Right cardiac atrium (tissue), 5 donors: Measurements from ENCODE around the gene PPP3CB. TPM values are rescaled to one million over a fixed set of nuclear protein-coding genes. Genes with fewer than 3 reads are reported as not detected.
"Not testable (repeated sequence)": the region's sequence is repeated elsewhere in the genome, so short reads cannot be mapped to it uniquely, and the experiment has no call there.

ENCODE experiments used
- ATAC-seq, 2 donors: fragments of 200-7000 bp; cut with Tn5 transposase; one replicate each; pipeline versions ENCODE4 v1.8.0 to v1.9.1; 2020; ENCODE audit warnings: moderate library complexity in 2 of 2, mild to moderate bottlenecking in 1 of 2
- DNase-seq, 3 donors: peaks; one replicate each; pipeline ENCODE4 v3.0.0-alpha.2; 2020
- H3K27ac ChIP-seq: one replicate; pipeline ENCODE4 v1.5.1; 2013; ENCODE audit warnings: mild to moderate bottlenecking, low read length, control low read depth, moderate library complexity
- H3K27me3 ChIP-seq: one replicate; pipeline ENCODE4 v1.6.1; 2013; ENCODE audit not compliant: control insufficient read depth, insufficient read depth
- H3K4me1 ChIP-seq: one replicate; pipeline ENCODE4 v1.6.1; 2013; ENCODE audit warnings: low read length; ENCODE audit not compliant: control insufficient read depth, insufficient read depth
- H3K4me3 ChIP-seq: one replicate; pipeline ENCODE4 v1.5.1; 2013; ENCODE audit warnings: low read length, control low read depth
- H3K9me3 ChIP-seq: one replicate; pipeline ENCODE4 v1.6.1; 2013; ENCODE audit warnings: low read length; ENCODE audit not compliant: control insufficient read depth
- WGBS: extraction: QIAGEN DNeasy Blood & Tissue Kit; methylation state at CpG from one replicate; pipeline ENCODE4 v1.1.7; 2013; 5-methylcytosine and 5-hydroxymethylcytosine counted together
- intact Hi-C, 4 donors: fragments of 100-400 bp; cut with DNase I; formaldehyde crosslinking; loops; one replicate each; pipeline versions ENCODE4 v1.11.0 to v1.14.0; 2022 to 2023
- polyA plus RNA-seq: library from polyadenylated mRNA; stranded (reverse); fragments of 200-250 nt; gene quantifications from one replicate; pipeline ENCODE4 v1.2.3, GENCODE V29; 2013
- total RNA-seq, 4 donors: library from RNA; stranded (reverse); fragmentation: NEBNext Ultra II Directional; extraction: Animal tissue kit (Norgen Biotek cat#: 25700); gene quantifications; one replicate each; pipeline ENCODE4 v1.2.1, GENCODE V29; 2021
- donor health status: healthy with polysubstance abuse.
- donor health status: DM: no; HTN: yes; CAD: no.
- donor health status: DM: no; HTN: no; CAD: no.
- donor health status: DM: no; HTN: yes; CAD: no; lungs with severe emphysema.
- donor health status: DM: yes; HTN: yes; CAD: no.

The PPP3CB gene
- total and polyA plus RNA-seq, 5 donors, result 34.5 to 61.3 (median 56.2) TPM

- H3K4me1 ChIP-seq, result peaks cover 8% of the 10 kb centered on the region
- ATAC-seq (no peak), DNase-seq (no peak)
- H3K4me3 ChIP-seq, result no peak overlapping the region
- 96% methylated on average over 6 of the region's 6 CpGs for WGBS
- H3K9me3 ChIP-seq, result no peaks in the 10 kb centered on the region
- H3K27me3 ChIP-seq, result no peaks in the 10 kb centered on the region
- intact Hi-C loops, result no loop called here
- no peak overlapping the region for H3K27ac ChIP-seq
Measured at GRCh38 chr10:73398024-73398423, 97.8 kb downstream of the PPP3CB start.

DNA sequence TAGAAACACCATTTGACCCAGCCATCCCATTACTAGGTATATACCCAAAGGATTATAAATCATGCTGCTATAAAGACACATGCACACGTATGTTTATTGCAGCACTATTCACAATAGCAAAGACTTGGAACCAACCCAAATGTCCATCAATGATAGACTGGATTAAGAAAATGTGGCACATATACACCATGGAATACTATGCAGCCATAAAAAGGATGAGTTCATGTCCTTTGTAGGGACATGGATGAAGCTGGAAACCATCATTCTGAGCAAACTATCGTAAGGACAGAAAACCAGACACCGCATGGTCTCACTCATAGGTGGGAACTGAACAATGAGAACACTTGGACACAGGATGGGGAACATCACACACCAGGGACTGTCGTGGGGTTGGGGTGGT lies 101.5 kb downstream of the PPP3CB start:
- 98% methylated on average over 3 of the region's 4 CpGs for WGBS
- intact Hi-C loops, H3K27ac ChIP-seq, H3K27me3 ChIP-seq, H3K9me3 ChIP-seq, H3K4me3 ChIP-seq, DNase-seq, ATAC-seq, H3K4me1 ChIP-seq: not testable (repeated sequence)

- Histone ChIP-seq H3K27ac (no peak overlapping the region), H3K9me3 (no peaks in the 10 kb centered on the region), H3K27me3 (no peaks in the 10 kb centered on the region), H3K4me1 (no peaks in the 10 kb centered on the region), H3K4me3 (no peak overlapping the region)
- 85% methylated on average over 4 of the region's 4 CpGs for WGBS
- ATAC-seq (no peak), DNase-seq (no peak)
- intact Hi-C loops, result no loop called here
Measured at GRCh38 chr10:73388228-73388627, 107.6 kb downstream of the PPP3CB start.

DNA sequence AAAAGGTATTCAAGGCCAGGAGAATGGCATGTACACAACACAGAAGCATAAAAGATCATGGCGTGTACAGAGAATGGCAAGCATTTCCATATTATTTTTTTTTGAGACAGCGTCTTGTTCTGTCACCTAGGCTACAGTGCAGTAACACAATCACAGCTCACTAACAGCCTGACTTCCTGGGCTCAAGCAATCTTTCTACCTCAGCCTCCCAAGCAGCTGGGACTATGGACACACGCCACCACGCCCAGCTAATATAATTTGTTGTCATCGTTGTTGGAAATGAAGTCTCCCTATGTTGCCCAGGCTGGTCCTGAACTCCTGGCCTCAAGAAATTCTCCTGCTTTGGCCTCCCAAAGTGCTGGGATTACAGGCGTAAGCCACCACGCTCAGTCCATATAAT lies 109.2 kb downstream of the PPP3CB start:
- WGBS, result 98% methylated on average over 7 of the region's 7 CpGs
- ATAC-seq (no peak), DNase-seq (no peak)
- Histone ChIP-seq H3K4me3 (no peak overlapping the region), H3K4me1 (no peaks in the 10 kb centered on the region), H3K27me3 (no peaks in the 10 kb centered on the region), H3K9me3 (no peaks in the 10 kb centered on the region), H3K27ac (no peak overlapping the region)
- intact Hi-C loops, result no loop called here

Other genes with a start within 250 kb of the PPP3CB start
- gene DNAJC9, start 248.8 kb downstream of the PPP3CB start, total RNA-seq, result 10 to 100 TPM in 2 of 4 donors, 1 to 10 TPM in 2; 7.9 to 10.6 (median 10.2) TPM
- gene DNAJC9, start 248.8 kb downstream of the PPP3CB start, polyA plus RNA-seq, result 6.5 TPM
- 10 to 100 TPM; 66.9 to 85.1 (median 79.3) TPM for gene MRPS16, start 243.4 kb downstream of the PPP3CB start, total RNA-seq
- 80.0 TPM for gene MRPS16, start 243.4 kb downstream of the PPP3CB start, polyA plus RNA-seq
- 1 to 10 TPM; 1.6 to 2.3 (median 1.9) TPM for gene CFAP70, start 137.2 kb downstream of the PPP3CB start, total RNA-seq
- 1.2 TPM for gene CFAP70, start 137.2 kb downstream of the PPP3CB start, polyA plus RNA-seq
- 100 to 1,000 TPM in 3 of 4 donors, 10 to 100 TPM in 1; 98.4 to 122 (median 113) TPM for gene ANXA7, start 82.0 kb downstream of the PPP3CB start, total RNA-seq
- 78.6 TPM for gene ANXA7, start 82.0 kb downstream of the PPP3CB start, polyA plus RNA-seq
- 1 to 10 TPM; 1.1 to 2.1 (median 1.4) TPM for gene MSS51, start 62.5 kb downstream of the PPP3CB start, total RNA-seq
- gene MSS51, start 62.5 kb downstream of the PPP3CB start, polyA plus RNA-seq, result 1.4 TPM
- gene USP54, start 95.3 kb upstream of the PPP3CB start, total RNA-seq, result 10 to 100 TPM; 23.5 to 65.6 (median 24.0) TPM
- 7.5 TPM for gene USP54, start 95.3 kb upstream of the PPP3CB start, polyA plus RNA-seq
- 100 to 1,000 TPM in 1 of 4 donors, 10 to 100 TPM in 3; 19.5 to 101 (median 52.3) TPM for gene MYOZ1, start 145.4 kb upstream of the PPP3CB start, total RNA-seq
- gene MYOZ1, start 145.4 kb upstream of the PPP3CB start, polyA plus RNA-seq, result 72.6 TPM
- 100 to 1,000 TPM; 140 to 313 (median 206) TPM for gene SYNPO2L, start 160.0 kb upstream of the PPP3CB start, total RNA-seq
- gene SYNPO2L, start 160.0 kb upstream of the PPP3CB start, polyA plus RNA-seq, result 191 TPM
- gene AGAP5, start 202.1 kb upstream of the PPP3CB start, total RNA-seq, result 1 to 10 TPM; 3.1 to 4.6 (median 3.7) TPM
- 2.8 TPM for gene AGAP5, start 202.1 kb upstream of the PPP3CB start, polyA plus RNA-seq
- 10 to 100 TPM; 43.7 to 50.9 (median 46.2) TPM for gene SEC24C, start 248.3 kb upstream of the PPP3CB start, total RNA-seq
- gene SEC24C, start 248.3 kb upstream of the PPP3CB start, polyA plus RNA-seq, result 30.6 TPM